Loucy (cell line): ENCODE results near the gene ABTB2.

ENCODE experiments used
- H2AFZ ChIP-seq: fragments of 200-600 bp; sonication (generic); 2 replicates; pipeline ENCODE4 v1.6.0; 2016; ENCODE audit warnings: antibody characterized with exemption, mild to moderate bottlenecking, low read length, moderate library complexity
- H3F3A ChIP-seq: fragments of 200-600 bp; 2 replicates; pipeline ENCODE4 v1.6.0; 2016; ENCODE audit warnings: antibody characterized with exemption, low read depth, mild to moderate bottlenecking
- H3K27me3 ChIP-seq: fragments of 200-600 bp; sonication (generic); 2 replicates; pipeline ENCODE4 v1.6.1; 2014; ENCODE audit warnings: low read length, mild to moderate bottlenecking; ENCODE audit not compliant: insufficient read depth, poor library complexity, severe bottlenecking
- H3K36me3 ChIP-seq: fragments of 200-600 bp; sonication (generic); 2 replicates; pipeline ENCODE4 v1.6.1; 2016; ENCODE audit warnings: low read length; ENCODE audit not compliant: insufficient read depth
- H3K4me1 ChIP-seq: fragments of 200-600 bp; sonication (generic); 2 replicates; pipeline ENCODE4 v1.5.1; 2014; ENCODE audit warnings: low read length, mild to moderate bottlenecking; ENCODE audit not compliant: insufficient read depth, poor library complexity, severe bottlenecking
- H3K4me2 ChIP-seq: fragments of 200-600 bp; sonication (generic); 2 replicates; pipeline ENCODE4 v1.6.0; 2014; ENCODE audit warnings: antibody characterized with exemption, low read length, low read depth, mild to moderate bottlenecking; ENCODE audit not compliant: poor library complexity, severe bottlenecking
- H3K4me3 ChIP-seq: fragments of 200-600 bp; sonication (generic); 2 replicates; pipeline ENCODE4 v1.5.1; 2014; ENCODE audit warnings: low read length, mild to moderate bottlenecking, mixed read lengths; ENCODE audit not compliant: poor library complexity, severe bottlenecking
- H3K79me2 ChIP-seq: fragments of 200-600 bp; sonication (generic); 2 replicates; pipeline ENCODE4 v1.6.1; 2014; ENCODE audit warnings: low read length; ENCODE audit not compliant: insufficient read depth
- H3K9ac ChIP-seq: fragments of 200-600 bp; sonication (generic); 2 replicates; pipeline ENCODE4 v1.6.0; 2014; ENCODE audit warnings: mild to moderate bottlenecking, low read depth, low read length, moderate library complexity; ENCODE audit not compliant: poor library complexity, severe bottlenecking
- H3K9me2 ChIP-seq: fragments of 200-600 bp; sonication (generic); replicated peaks from 2 replicates; pipeline ENCODE4 v1.6.1; 2016; ENCODE audit warnings: low read depth, low read length, mixed read lengths
- H3K9me3 ChIP-seq: fragments of 200-600 bp; sonication (generic); 2 replicates; pipeline ENCODE4 v1.6.1; 2014; ENCODE audit warnings: mild to moderate bottlenecking, antibody characterized with exemption, low read length, low read depth; ENCODE audit not compliant: insufficient read depth
- H4K20me1 ChIP-seq: fragments of 200-600 bp; sonication (generic); 2 replicates; pipeline ENCODE4 v1.6.0; 2014; ENCODE audit warnings: antibody characterized with exemption, low read length, mild to moderate bottlenecking; ENCODE audit not compliant: insufficient read depth, poor library complexity, severe bottlenecking
- EZH2phosphoT487 ChIP-seq: fragments of 200-600 bp; IDR thresholded peaks from 2 replicates; pipeline ENCODE4 v1.6.1; 2018; ENCODE audit warnings: antibody characterized with exemption, mild to moderate bottlenecking, moderate library complexity, borderline replicate concordance
- TF ChIP-seq, protein P1 (sequence below): fragments of 200-600 bp; sonication (generic); conservative IDR thresholded peaks from 2 replicates; pipeline ENCODE4 v1.5.1; 2014; ENCODE audit warnings: mild to moderate bottlenecking, antibody characterized with exemption, low read length

The ABTB2 gene

DNA sequence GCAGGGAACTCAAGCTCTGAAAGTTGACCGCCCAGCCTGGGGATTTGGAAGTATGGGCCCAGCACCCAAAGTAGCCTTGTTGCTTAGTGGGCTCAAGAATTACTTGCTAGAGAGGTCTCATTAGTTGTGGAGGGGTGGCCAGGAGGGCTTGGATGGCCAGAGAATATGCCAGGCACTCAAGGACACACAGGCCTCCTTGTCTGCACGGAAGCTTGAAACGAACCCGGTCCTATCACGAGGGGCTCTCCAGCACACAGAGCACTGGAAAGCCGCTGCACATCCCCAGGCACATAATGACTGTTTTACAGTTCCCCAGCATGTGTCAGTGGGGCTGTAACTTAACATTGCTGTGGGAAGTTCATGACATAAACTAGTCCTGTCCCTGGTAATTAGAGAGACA, 196.4 kb downstream of the ABTB2 start:
- Histone ChIP-seq H3K9me2 (no peaks in the 10 kb centered on the region), H3K4me3 (no peak overlapping the region), H3K27me3 (no peaks in the 10 kb centered on the region), H3K4me1 (no peaks in the 10 kb centered on the region), H3K9ac (no peak overlapping the region), H4K20me1 (no peaks in the 10 kb centered on the region), H2AFZ (no peak overlapping the region), H3K4me2 (no peak overlapping the region), H3F3A (no peaks in the 10 kb centered on the region), H3K9me3 (no peaks in the 10 kb centered on the region), H3K36me3 (no peaks in the 10 kb centered on the region; the same call in 1 of the 2 replicates), H3K79me2 (no peaks in the 10 kb centered on the region)
- no peak for TF ChIP-seq EZH2phosphoT487
- TF ChIP-seq, protein P1, sequence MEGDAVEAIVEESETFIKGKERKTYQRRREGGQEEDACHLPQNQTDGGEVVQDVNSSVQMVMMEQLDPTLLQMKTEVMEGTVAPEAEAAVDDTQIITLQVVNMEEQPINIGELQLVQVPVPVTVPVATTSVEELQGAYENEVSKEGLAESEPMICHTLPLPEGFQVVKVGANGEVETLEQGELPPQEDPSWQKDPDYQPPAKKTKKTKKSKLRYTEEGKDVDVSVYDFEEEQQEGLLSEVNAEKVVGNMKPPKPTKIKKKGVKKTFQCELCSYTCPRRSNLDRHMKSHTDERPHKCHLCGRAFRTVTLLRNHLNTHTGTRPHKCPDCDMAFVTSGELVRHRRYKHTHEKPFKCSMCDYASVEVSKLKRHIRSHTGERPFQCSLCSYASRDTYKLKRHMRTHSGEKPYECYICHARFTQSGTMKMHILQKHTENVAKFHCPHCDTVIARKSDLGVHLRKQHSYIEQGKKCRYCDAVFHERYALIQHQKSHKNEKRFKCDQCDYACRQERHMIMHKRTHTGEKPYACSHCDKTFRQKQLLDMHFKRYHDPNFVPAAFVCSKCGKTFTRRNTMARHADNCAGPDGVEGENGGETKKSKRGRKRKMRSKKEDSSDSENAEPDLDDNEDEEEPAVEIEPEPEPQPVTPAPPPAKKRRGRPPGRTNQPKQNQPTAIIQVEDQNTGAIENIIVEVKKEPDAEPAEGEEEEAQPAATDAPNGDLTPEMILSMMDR = no peak

- Histone ChIP-seq H3K9ac (no peak overlapping the region), H3K9me2 (no peaks in the 10 kb centered on the region), H3K4me3 (no peak overlapping the region), H2AFZ (no peak overlapping the region), H3F3A (no peaks in the 10 kb centered on the region), H3K36me3 (no peaks in the 10 kb centered on the region; the same call in 1 of the 2 replicates), H3K27me3 (no peaks in the 10 kb centered on the region), H3K79me2 (no peaks in the 10 kb centered on the region), H4K20me1 (no peaks in the 10 kb centered on the region), H3K4me2 (no peak overlapping the region), H3K4me1 (no peaks in the 10 kb centered on the region), H3K9me3 (no peaks in the 10 kb centered on the region)
- TF ChIP-seq EZH2phosphoT487 = no peak
These were observed 197.0 kb downstream of the ABTB2 start for GRCh38 chr11:34160791-34161190.

GRCh38 chr11:34160049-34160721, 197.6 kb downstream of the ABTB2 start:
- TF ChIP-seq EZH2phosphoT487 = no peak
- TF ChIP-seq, protein P1 = no peak
- Histone ChIP-seq H3K79me2 (no peaks in the 10 kb centered on the region), H3K4me1 (no peaks in the 10 kb centered on the region), H3K4me3 (no peak overlapping the region), H3K36me3 (no peaks in the 10 kb centered on the region; the same call in 1 of the 2 replicates), H3F3A (no peaks in the 10 kb centered on the region), H3K27me3 (no peaks in the 10 kb centered on the region), H2AFZ (no peak overlapping the region), H3K9me2 (no peaks in the 10 kb centered on the region), H3K9ac (no peak overlapping the region), H3K4me2 (no peak overlapping the region), H3K9me3 (no peaks in the 10 kb centered on the region), H4K20me1 (no peaks in the 10 kb centered on the region)

GRCh38 chr11:34158661-34159060, 199.1 kb downstream of the ABTB2 start:
- Histone ChIP-seq H3K9me3 (no peaks in the 10 kb centered on the region), H3K4me3 (no peak overlapping the region), H2AFZ (no peak overlapping the region), H3K9me2 (no peaks in the 10 kb centered on the region), H3K9ac (no peak overlapping the region), H3K27me3 (no peaks in the 10 kb centered on the region), H4K20me1 (no peaks in the 10 kb centered on the region), H3K4me2 (no peak overlapping the region), H3F3A (no peaks in the 10 kb centered on the region), H3K4me1 (no peaks in the 10 kb centered on the region), H3K79me2 (no peaks in the 10 kb centered on the region), H3K36me3 (no peaks in the 10 kb centered on the region; the same call in 1 of the 2 replicates)
- TF ChIP-seq, protein P1 = no peak
- no peak for TF ChIP-seq EZH2phosphoT487
